ENCODE measurements around the gene RASSF6.

RASSF6 gene

DNA sequence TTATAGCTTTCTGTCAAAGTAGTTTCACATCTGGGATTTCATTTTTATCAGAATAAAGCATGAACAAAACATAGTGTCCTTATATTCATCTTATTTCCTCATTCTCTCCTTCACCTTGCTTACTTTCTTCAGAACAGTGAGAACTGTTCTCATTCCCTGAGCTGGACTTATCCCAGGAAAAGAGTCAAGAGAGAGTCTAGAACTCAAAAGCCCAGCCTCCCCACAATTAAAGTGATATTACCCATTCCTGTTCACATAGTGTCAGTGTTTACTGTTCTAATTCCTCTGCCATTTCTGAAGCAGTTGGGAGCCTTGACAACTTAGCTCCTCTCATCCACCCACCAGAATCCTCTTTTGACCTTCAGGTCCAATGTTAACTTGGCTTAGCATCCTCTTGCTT, 42.9 kb downstream of the RASSF6 start:
- TF ChIP-seq ZNF837 (tag by site-specific recombination; IDR thresholded peaks at IDR 0.05) (no peak), ZNF292 (tag by site-specific recombination; IDR thresholded peaks at IDR 0.05; ENCODE audit: borderline replicate concordance, low read depth) (no peak), ZNF76 (tag by site-specific recombination; IDR thresholded peaks at IDR 0.05; ENCODE audit: borderline replicate concordance, low read depth) (no peak), ZNF510 (tag by site-specific recombination; IDR thresholded peaks at IDR 0.05; ENCODE audit: insufficient replicate concordance) (no peak), ZFHX2 (tag by site-specific recombination; conservative IDR thresholded peaks at IDR 0.05) (no peak), ZFP37 (tag by site-specific recombination; IDR thresholded peaks at IDR 0.05) (no peak), ZNF521 (tag by site-specific recombination; IDR thresholded peaks at IDR 0.05) (no peak), ZNF530 (tag by site-specific recombination; IDR thresholded peaks at IDR 0.05; ENCODE audit: low read depth) (no peak), SALL2 (tag by site-specific recombination; IDR thresholded peaks at IDR 0.05; ENCODE audit: borderline replicate concordance) (no peak), SP7 (tag by site-specific recombination; IDR thresholded peaks at IDR 0.05) (no peak), ZNF488 (tag by site-specific recombination; IDR thresholded peaks at IDR 0.05) (no peak), KLF1 (tag by site-specific recombination; IDR thresholded peaks at IDR 0.05) (no peak), SETDB1 (IDR thresholded peaks at IDR 0.05; ENCODE audit: insufficient read length, low read length) (no peak), ZNF174 (tag by site-specific recombination; IDR thresholded peaks at IDR 0.05) (no peak), ZNF629 (tag by site-specific recombination; IDR thresholded peaks at IDR 0.05) (no peak), BCL11B (tag by site-specific recombination; IDR thresholded peaks at IDR 0.05; ENCODE audit: low read depth) (no peak), ZNF664 (tag by site-specific recombination; IDR thresholded peaks at IDR 0.05) (no peak)
- TF ChIP-seq, protein P1, sequence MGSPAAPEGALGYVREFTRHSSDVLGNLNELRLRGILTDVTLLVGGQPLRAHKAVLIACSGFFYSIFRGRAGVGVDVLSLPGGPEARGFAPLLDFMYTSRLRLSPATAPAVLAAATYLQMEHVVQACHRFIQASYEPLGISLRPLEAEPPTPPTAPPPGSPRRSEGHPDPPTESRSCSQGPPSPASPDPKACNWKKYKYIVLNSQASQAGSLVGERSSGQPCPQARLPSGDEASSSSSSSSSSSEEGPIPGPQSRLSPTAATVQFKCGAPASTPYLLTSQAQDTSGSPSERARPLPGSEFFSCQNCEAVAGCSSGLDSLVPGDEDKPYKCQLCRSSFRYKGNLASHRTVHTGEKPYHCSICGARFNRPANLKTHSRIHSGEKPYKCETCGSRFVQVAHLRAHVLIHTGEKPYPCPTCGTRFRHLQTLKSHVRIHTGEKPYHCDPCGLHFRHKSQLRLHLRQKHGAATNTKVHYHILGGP (tag by site-specific recombination; IDR thresholded peaks at IDR 0.05): no peak
- TF ChIP-seq, protein P2, sequence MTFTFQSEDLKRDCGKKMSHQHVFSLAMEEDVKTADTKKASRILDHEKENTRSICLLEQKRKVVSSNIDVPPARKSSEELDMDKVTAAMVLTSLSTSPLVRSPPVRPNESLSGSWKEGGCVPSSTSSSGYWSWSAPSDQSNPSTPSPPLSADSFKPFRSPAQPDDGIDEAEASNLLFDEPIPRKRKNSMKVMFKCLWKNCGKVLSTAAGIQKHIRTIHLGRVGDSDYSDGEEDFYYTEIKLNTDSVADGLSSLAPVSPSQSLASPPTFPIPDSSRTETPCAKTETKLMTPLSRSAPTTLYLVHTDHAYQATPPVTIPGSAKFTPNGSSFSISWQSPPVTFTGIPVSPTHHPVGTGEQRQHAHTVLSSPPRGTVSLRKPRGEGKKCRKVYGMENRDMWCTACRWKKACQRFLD (tag by site-specific recombination; IDR thresholded peaks at IDR 0.05): no peak
- CTCF ChIA-PET: interaction anchor here (0.6 to 1.3 kb wide), 3 partner anchors 37 to 85 kb away, joined by 3 to 4 read pairs (median 3); no protein-coding TSS in a partner anchor
- POLR2A ChIA-PET: no interaction called here
- Histone ChIP-seq H3K4me1 (ENCODE audit: control insufficient read depth, insufficient read depth, low read length) (no peaks in the 10 kb centered on the region), H3K9me3 (ENCODE audit: control insufficient read depth, insufficient read depth, low read depth, low read length) (no peaks in the 10 kb centered on the region), H3K4me3 (ENCODE audit: low read depth, low read length) (no peak overlapping the region), H3K36me3 (ENCODE audit: control insufficient read depth in 2 of 2, insufficient read depth in 1 of 2, low read length in 2 of 2) (no peaks in the 10 kb centered on the region), H3K27ac (ENCODE audit: extremely low read depth, low read depth, low read length) (no peak overlapping the region)

- POLR2A ChIA-PET: no interaction called here
- H3K4me3 ChIP-seq (ENCODE audit: low read depth, low read length): no peak overlapping the region
- no peaks in the 10 kb centered on the region for H3K4me1 ChIP-seq (ENCODE audit: control insufficient read depth, insufficient read depth, low read length)
- CTCF ChIA-PET: interaction anchor here (0.6 to 3.2 kb wide), 3 partner anchors 17 to 347 kb away, joined by 3 to 73 read pairs (median 3); no protein-coding TSS in a partner anchor
- no peak overlapping the region for H3K27ac ChIP-seq (ENCODE audit: extremely low read depth, low read depth, low read length)
- TF ChIP-seq ZNF202 (tag by site-specific recombination; IDR thresholded peaks at IDR 0.05; ENCODE audit: borderline replicate concordance) (no peak), ZNF707 (tag by site-specific recombination; IDR thresholded peaks at IDR 0.05) (no peak), ZSCAN23 (tag by site-specific recombination; IDR thresholded peaks at IDR 0.05) (no peak), ZNF639 (tag by site-specific recombination; IDR thresholded peaks at IDR 0.05) (no peak), ZNF391 (tag by site-specific recombination; IDR thresholded peaks at IDR 0.05; ENCODE audit: borderline replicate concordance, low read depth) (no peak), ZNF248 (tag by site-specific recombination; IDR thresholded peaks at IDR 0.05) (no peak), ZNF837 (tag by site-specific recombination; IDR thresholded peaks at IDR 0.05) (no peak), HOXC10 (CRISPR knock-in tag; IDR thresholded peaks at IDR 0.05) (no peak), ZNF501 (tag by site-specific recombination; IDR thresholded peaks at IDR 0.05) (no peak)
- no peaks in the 10 kb centered on the region for H3K9me3 ChIP-seq (ENCODE audit: control insufficient read depth, insufficient read depth, low read depth, low read length)
- H3K36me3 ChIP-seq (ENCODE audit: control insufficient read depth in 2 of 2, insufficient read depth in 1 of 2, low read length in 2 of 2): no peaks in the 10 kb centered on the region
Measured at GRCh38 chr4:73576381-73576780, 43.9 kb downstream of the RASSF6 start.
